ENCODE measurements around the gene ACAA1. TPM values are rescaled to one million over a fixed set of nuclear protein-coding genes. Genes with fewer than 3 reads are reported as not detected.

The ACAA1 gene
- total and polyA plus RNA-seq, 2 experiments from 2014 or later = 21.4 to 26.6 TPM

- Mint-ChIP-seq H3K4me3 (no peak overlapping the region), H3K9me3 (no peaks in the 10 kb centered on the region), H3K27me3 (ENCODE audit: insufficient read depth, low read depth, poor library complexity) (peaks cover 3% of the 10 kb centered on the region), H3K4me1 (peaks cover 4% of the 10 kb centered on the region; the same call in 1 of the 3 replicates), H3K27ac (no peak overlapping the region), H3K36me3 (ENCODE audit: low read depth) (no peaks in the 10 kb centered on the region)
- DNase-seq (ENCODE audit: low spot score) (no peak), ATAC-seq (peak; percentile 41; the same call in 1 of the 3 replicates)
- H3K4me2 ChIP-seq = no peak overlapping the region
- no peaks in the 10 kb centered on the region for H3F3A ChIP-seq (replicated peaks; ENCODE audit: low read depth)
- H4K20me1 ChIP-seq (replicated peaks; ENCODE audit: insufficient read depth) = no peaks in the 10 kb centered on the region
- no peak overlapping the region for H3K4me3 ChIP-seq
- TF ChIP-seq REST (IDR thresholded peaks at IDR 0.05; ENCODE audit: unreplicated experiment) = no peak
- TF ChIP-seq ZNF331 (CRISPR knock-in tag; IDR thresholded peaks at IDR 0.05; ENCODE audit: low read depth) = no peak
- TF ChIP-seq ZNF462 (CRISPR knock-in tag; IDR thresholded peaks at IDR 0.05) = no peak
- no peak for TF ChIP-seq EZH2phosphoT487 (IDR thresholded peaks at IDR 0.05; ENCODE audit: unreplicated experiment)
- no peaks in the 10 kb centered on the region for H3K36me3 ChIP-seq (ENCODE audit: insufficient read depth)
- H3K79me2 ChIP-seq (replicated peaks; ENCODE audit: insufficient read depth) = no peaks in the 10 kb centered on the region
- H3K27me3 ChIP-seq (ENCODE audit: insufficient read depth) = no peaks in the 10 kb centered on the region
- no peaks in the 10 kb centered on the region for H3K4me1 ChIP-seq (ENCODE audit: insufficient read depth)
- H3K9me2 ChIP-seq (ENCODE audit: insufficient read depth) = peaks cover 12% of the 10 kb centered on the region
- H2AFZ ChIP-seq = peak overlapping the region; percentile 38; the same call in 1 of the 2 replicates
- no peak overlapping the region for H3K27ac ChIP-seq (ENCODE audit: low read depth)
Observed at GRCh38 chr3:38153221-38153620, 16.3 kb upstream of the ACAA1 start.

All from GM23338 (cell line).